ENCODE measurements around the gene FURIN.
"Not testable (repeated sequence)": the region's sequence is repeated elsewhere in the genome, so short reads cannot be mapped to it uniquely, and the experiment has no call there.

The FURIN gene

GRCh38 chr15:90915216-90915807 is 46.9 kb downstream of the FURIN start:
- no peak for DNase-seq (ENCODE audit: low spot score)

GRCh38 chr15:90915808-90916440 is 47.5 kb downstream of the FURIN start:
- peak; percentile 46 for DNase-seq (ENCODE audit: low spot score)

GRCh38 chr15:90916461-90916860 is 48.1 kb downstream of the FURIN start:
- no peak for DNase-seq (ENCODE audit: low spot score)

GRCh38 chr15:90917569-90917968 is 49.2 kb downstream of the FURIN start:
- no peak for DNase-seq (ENCODE audit: low spot score)

GRCh38 chr15:90918034-90918788 is 49.8 kb downstream of the FURIN start:
- DNase-seq (ENCODE audit: low spot score) = no peak

GRCh38 chr15:90918835-90919234 is 50.4 kb downstream of the FURIN start:
- DNase-seq (ENCODE audit: low spot score) = no peak

GRCh38 chr15:90921887-90922286 is 53.5 kb downstream of the FURIN start:
- DNase-seq (ENCODE audit: low spot score) = no peak

GRCh38 chr15:90922712-90923322 is 54.4 kb downstream of the FURIN start:
- DNase-seq (ENCODE audit: low spot score) = not testable (repeated sequence)

- DNase-seq (ENCODE audit: low spot score) = no peak
Measured at GRCh38 chr15:90924375-90924774, 56.0 kb downstream of the FURIN start.

- DNase-seq (ENCODE audit: low spot score) = not testable (repeated sequence)
Measured at GRCh38 chr15:90926766-90927165, 58.4 kb downstream of the FURIN start.

GRCh38 chr15:90928106-90928505 is 59.7 kb downstream of the FURIN start:
- not testable (repeated sequence) for DNase-seq (ENCODE audit: low spot score)

- DNase-seq (ENCODE audit: low spot score) = no peak
Measured at GRCh38 chr15:90929246-90930019, 61.0 kb downstream of the FURIN start.

GRCh38 chr15:90930861-90931574 is 62.6 kb downstream of the FURIN start:
- DNase-seq (ENCODE audit: low spot score) = no peak

- no peak for DNase-seq (ENCODE audit: low spot score)
Measured at GRCh38 chr15:90931575-90931827, 63.1 kb downstream of the FURIN start.

- DNase-seq (ENCODE audit: low spot score) = peak; percentile 82
Measured at GRCh38 chr15:90931828-90932659, 63.7 kb downstream of the FURIN start, which contains the start of gene HDDC3. HDDC3 (minus strand) TSS chr15:90932549; CDS start chr15:90932540, 9 bp downstream.

GRCh38 chr15:90932660-90932991 is 64.2 kb downstream of the FURIN start:
- DNase-seq (ENCODE audit: low spot score) = no peak

Measured in Ammon's horn (tissue), 1 donor.